ENCODE data around the gene MICAL3.
"Not testable (repeated sequence)": the region's sequence is repeated elsewhere in the genome, so short reads cannot be mapped to it uniquely, and the experiment has no call there.

Gene MICAL3

DNA sequence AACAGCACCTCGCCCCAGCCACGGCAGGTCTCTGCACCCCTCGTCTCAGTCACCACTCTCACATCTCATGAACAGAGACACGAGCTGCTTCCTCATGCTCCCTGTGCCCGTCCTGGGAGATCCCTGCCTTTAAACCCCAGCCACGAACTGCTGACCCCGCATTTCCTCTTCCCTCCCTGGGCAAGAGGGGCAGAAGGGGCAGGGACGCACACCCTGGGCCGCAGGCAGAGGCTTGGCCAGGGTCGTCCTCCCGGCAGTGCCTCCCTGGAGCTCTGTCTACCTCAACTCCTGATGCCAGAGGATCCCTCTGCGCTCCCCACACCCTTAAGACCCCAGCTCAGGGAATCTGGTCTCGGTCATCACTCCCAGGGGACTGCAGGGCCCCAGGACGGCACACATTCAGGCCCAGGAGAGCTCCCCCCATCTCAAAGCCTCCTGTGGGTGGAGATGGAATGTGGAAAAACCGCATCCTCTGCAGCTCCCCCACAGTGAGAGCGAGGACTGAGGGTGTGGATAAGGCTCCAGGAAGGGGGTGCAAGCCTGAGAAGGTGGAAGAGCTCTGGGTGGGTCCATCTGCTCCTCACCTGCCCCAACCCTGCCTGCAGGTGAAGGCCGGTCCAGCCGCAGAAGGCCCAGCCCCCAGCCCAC is 251.3 kb downstream of the MICAL3 start:
- no peak for DNase-seq

DNA sequence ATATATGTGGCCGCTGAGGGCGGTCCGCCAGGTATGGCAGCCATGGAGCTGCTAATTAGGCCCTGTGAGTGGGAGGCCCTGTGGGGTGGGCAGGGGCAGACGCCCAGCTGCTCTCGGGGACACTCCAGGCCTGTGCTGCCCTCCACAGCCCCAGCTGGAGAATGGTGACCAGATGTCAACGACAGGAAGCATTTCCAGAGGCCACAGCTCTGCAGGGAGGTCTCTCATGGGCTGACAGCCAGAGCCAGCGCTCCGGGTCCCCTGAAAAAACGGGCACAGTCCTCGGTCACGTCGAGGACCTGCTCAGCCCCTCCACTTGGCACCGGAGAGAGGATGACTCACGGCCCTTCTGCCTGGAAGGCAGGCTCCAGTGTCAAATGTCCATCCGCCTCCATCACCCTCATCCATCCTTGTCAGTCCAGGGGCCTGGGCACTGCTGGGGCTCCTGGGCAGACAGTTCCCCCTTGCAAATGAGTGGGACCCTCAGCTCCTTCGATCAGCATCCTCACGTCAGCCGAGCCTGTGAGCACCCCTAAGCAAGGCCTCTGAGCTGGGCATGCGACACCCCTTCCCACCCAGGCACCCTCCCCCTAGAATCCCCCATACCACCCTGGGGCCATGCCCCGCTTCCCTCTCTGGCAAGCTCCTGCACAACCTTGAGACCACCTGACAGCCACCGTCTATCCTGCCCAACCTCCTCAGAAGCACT is 252.0 kb downstream of the MICAL3 start:
- DNase-seq = no peak

DNA sequence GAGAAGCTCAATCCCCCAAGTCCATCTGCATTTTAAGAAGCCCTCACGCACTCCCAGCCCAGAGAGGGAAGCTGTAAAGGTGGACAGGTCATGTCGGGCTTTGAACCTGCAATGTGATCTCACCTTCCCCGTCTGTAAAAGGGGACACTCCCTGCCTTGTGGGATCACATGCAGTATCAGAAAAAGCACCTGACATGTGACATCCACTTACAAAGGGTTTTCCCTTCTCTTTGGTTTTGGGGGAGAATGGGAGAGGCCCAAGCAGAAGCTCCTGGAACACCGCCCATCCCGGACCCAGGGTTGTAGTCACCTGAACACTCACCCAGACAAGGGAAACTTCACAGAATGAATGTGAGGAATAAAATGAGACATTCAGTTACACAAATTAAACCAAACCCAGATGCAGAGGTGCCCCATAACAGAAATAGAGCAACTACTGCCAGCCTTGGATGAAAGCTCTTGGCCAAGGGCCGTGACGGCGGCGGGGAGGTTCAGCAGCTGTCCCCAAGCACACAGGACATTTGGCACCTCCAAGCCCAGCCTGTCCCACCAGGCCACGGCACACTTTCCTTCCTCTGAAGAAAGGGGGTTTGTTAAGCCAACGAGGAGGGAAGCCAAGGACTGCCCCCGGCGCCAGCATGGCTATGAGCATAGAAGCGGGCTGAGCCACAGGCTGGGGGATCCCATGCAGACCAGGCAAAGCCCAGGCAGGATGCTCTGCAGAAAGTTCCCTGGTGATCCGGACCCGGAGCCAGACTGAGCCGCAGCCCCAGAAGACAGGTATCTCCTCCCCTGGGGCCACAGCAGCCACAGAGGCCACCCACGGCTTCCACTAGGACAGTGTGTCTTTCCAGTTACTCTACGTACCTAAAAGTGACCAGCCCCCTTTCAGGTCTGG is 253.9 kb downstream of the MICAL3 start:
- no peak for DNase-seq

DNA sequence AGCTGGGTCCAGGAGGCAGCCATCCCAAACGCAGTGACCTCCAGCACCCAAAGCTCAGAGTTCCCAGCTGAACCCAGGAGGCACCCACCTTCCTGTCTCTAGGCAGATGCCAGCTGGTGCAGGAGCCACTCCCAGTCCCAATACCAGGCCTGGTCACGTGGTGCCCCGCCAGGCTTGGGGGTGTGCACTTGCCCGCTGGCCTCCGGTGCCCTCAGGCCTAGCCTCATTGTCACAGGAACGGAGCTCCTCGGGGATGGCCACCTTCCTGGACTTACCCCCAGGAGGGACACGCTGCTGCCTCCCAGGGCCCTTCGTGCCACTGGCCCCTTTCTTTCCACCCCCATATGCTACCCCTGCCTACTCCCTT is 254.7 kb downstream of the MICAL3 start:
- DNase-seq = no peak

DNA sequence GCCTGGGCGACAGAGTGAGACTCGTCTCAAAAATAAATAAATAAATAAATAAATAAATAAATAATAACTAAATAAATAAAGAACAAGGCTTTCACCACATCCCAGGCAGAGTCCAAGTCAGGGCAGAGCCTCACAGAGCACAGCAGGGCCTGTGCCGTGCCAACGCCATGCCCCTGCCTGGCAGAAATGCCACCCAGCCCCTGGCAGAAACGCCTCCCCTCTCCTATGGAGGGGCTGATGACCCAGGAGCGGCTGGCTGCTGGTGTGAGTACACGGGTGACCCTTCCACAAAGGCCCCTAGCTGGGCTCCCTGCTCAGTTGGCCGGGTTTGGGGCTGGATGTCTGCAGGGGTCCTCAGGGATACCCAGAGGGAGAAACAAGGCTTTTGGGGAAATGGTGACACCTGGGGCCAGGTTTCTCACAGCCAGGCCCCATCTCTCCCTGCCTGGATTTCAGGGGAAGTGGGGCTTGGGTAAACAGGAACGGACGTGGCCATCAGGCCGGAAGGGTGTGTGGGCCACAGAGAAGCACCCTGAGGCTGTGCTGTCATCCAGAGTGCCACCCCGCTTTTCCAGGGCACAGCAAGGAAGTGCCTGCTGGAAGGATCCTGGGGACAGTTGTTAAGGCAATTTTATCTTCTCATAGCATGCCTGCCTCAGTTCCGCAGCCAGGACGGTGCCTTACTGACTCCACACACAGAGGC is 255.2 kb downstream of the MICAL3 start:
- DNase-seq = no peak

DNA sequence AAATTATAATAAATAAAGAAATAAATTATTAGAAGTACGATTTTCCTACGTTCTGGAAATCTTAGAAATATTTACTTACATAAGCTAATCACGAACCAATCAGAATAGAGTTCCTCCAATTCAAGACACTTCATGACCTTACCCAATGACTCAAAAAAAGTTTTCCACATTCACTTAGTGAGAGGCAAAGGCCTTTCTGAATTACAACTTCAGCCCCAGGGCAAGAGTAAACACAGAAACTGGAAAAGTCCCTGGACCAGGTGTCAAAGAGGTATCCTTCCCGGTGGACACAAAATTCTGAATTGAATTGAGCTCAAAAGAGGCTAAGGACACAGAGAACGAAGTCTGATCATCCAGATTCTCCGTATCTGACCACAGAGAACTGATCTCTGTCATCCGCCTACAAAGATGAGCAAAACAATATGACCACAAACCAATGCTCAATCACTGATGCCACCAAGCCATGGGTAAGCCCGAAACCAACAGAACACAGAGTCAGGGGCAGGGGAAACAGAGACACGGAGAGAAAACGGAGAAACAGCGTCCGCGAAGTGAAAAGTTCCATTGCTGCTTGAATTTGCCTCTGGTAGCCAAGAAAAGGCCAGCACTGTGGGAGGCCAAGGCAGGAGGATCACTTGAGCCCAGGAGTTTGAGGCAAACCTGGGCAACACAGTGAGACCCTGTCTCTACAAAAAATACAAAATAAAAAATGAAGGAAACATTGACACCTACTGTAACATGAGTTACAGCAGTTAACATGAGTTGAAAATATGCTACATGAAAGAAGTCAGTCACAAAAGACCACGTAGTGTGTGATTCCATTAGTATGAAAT is 256.9 kb downstream of the MICAL3 start:
- DNase-seq = peak; percentile 32 to 46

DNA sequence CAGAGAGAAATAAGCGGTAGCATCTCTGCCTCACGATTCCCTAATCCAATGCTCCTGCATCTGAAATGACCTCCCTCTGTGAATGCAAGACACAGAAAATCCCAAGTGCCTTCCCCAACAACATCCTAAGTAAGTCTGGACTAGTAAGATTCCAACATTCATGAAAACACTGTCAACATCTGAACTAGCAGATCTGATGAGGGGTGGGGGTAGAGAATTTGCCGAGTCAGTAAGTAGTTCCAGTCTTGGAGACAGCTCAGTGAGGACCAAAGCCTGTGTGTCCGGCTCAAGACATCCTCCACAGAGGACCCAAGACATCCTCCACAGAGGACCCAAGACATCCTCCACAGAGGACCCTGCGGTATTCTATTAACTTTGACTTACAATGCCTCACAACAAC is 259.5 kb downstream of the MICAL3 start:
- not testable (repeated sequence) for DNase-seq

DNA sequence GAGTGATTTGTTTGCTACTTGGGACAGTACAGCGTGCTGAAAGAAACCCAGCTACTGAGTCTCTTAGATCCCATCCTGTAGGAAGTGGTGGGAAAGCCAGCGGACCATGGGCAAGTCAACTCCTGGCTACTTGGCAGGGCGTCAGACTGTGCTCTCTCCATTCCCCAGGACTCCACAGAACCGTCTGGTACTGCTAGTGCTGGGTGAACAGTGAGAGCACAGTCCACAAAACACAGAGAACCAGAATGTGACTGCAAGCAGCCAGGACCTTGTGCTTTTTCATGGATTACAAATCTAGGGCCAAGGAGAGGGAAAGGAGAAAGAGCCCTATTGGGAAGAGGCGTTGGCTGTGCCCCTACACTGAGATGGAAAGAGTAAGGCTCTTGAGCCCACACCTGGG is 260.3 kb downstream of the MICAL3 start:
- no peak for DNase-seq

DNA sequence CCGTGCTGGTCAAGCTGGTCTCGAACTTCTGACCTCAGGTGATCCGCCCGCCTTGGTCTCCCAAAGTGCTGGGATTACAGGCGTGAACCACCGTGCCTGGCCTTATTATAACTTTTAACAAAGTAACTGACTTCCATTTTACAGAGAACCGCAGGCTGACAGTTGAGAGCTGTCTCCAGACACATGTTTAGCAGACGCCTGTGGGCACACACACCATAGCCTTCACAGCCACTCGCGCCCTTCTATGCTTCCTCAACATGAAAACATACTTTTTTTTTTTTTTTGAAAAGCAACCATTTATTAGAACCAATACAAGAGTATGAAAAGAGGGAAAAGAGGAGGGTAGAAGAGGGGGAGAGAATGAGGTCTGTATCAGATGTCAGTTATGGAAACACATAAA is 260.9 kb downstream of the MICAL3 start:
- not testable (repeated sequence) for DNase-seq

DNA sequence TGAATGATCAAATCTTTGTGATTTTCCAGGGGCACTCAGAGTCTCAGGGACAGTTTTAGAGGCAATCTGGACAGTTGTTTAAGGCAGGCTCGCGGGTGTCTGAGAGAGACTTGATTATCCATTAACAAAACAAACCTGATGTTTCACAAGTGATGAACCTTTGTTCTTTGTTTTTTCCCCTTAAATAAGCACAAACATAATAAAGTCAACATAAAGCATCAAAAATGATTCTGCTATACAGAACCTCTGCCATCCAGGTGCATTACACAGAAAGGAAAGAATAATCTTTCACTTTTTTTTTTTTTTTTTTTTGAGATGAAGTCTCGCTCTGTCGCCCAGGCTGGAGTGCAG is 263.2 kb downstream of the MICAL3 start:
- DNase-seq = no peak

DNA sequence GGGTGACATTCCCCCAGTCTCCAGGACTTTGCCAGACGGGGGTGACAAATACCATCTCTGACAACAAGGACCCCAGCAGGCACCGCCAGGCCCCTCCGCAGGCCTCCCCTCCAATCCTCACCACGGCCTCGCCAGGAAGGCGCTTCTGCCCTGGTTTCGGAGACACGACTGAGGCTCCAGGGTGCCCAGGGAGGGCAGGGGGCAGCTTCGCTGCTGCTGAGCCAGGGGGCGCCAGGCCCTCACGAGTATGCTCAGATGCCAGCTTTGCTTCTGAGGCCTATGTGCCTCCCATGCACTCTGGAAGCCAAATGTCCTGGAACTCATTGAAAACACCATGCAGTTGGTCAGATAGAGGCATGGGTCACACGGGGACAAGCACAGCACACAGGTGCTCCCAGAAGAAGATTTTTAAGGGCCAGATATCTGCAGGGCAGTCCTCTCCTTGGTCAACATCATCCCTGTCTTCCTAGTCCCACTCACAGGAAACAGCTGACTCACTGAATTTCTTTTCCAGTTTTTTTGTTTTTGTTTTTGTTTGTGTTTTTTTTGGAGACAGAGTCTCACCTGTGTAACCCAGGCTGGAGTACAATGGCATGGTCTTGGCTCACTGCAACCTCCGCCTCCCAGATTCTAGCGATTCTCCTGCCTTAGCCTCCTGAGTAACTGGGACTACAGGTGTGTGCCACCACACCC is 270.0 kb downstream of the MICAL3 start:
- no peak for DNase-seq

DNA sequence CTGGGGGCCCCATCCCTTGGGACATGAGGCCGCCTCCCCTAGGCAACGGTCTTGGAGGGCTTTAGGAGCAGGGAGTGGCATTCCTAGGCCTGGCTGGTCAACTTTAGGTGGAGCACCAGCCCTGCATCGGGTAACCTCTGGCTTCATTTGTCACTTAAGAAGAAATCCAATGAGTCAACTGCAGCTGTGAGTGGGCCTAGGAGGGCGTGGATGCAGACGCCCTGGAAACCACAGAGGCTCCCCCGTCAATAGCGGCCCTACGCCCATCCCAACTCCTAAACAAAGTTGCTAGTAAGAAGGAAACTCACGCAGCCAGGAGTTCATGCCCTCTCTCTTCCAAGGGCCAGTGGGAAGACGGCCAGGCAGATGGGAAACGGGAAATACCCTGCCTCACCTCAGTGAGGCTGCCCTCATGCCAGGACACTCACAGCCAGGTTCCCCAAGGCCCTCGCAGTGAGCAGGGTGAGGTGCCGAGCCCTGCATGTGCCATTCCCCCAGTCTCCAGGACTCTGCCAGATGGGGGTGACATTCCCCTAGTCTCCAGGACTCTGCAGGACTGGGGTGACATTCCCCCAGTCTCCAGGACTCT is 270.9 kb downstream of the MICAL3 start:
- no peak for DNase-seq

DNA sequence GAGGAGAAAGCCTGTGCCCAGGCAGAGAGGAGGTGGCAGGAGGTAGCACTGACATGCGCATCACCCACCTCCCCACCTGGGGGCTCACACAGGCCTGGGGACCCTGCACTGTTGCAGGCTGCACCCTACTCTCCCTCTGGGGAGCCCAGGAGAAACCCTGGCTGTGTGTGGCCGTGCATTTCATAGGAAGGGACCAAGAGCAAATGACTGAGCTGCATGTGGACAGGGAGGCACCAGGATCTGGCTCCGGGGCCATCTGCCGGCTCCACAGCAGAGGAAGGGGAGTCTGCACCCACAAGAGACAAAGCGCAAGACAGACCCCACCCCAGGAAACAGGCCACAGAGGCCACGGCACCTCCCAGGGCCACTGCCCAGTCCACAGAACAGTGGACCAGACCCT is 272.8 kb downstream of the MICAL3 start:
- no peak for DNase-seq

DNA sequence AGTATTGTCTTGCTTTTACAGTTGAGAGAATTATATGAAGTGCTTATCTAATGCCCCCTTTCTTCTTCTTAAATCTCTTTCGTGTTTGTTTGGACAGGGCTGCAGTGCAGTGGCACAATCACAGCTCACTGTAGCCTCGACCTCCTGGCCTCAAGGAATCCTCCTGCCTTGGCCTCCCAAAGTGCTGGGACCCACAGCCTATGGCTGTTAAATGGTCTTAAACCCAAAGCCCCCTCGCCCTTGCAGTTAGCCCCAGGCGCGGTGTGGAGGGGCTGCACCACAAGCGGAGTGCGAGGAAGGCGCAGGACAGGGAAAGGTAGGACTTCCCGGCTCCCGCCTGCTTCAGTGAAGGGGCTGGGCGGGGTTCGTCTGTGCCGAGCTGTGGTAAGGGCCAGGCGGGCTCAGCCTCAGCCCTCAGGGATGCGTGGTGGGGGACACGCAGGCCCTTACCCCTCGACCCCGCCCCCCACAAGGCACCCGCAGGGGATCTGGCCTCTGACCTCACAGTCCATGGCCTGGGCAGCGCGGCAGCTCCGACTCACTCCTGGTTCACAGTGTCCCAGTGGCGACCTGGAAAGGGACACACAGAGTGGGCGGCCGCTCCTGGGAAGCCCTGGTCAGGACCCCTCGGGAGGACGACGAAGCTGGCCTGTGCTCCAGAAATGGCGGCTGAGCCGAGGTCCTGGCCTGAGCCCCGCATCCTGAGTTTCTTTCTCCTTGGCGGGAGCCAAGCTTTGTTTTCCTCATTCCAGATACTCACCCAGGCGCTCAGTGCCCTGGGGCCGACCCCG is 274.6 kb downstream of the MICAL3 start:
- no peak for DNase-seq

DNA sequence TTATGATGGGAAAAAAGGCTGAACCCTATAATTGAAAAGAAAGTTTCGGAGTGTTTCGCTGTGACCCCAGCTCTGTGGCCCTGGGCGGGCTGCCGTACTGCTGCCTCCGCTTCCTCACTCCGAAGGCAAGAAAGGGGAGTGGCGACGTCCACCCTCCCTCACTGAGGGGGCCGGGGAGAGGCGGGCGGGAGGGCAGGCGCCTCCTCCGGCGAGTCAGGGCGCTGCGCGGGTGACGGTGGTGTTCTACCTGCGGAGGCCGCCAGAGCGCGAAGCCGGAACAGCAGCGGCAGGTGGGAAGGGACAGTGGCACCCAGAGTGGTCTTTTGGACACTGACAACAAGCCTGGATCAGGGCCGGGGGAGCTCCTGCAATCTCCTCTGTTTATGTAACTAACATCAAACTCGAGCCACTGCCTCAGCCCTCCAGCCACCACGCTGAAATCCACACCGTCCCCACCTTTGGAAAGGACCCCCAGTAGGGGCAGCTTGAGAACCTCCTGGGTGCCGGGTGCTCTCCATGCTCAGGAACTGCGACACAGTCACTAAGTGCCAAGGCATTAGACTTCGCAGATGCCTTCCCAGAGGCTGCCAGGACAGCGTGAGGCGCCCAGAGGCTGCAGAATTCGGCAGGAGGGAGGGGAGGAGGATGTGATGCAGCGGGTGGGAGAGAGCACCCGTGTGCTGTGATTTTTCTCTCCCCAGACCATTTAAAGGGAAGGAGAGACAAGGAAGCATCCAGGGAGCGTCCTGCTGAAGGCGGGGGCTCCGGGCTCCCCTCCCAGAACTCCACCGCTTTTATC is 275.6 kb downstream of the MICAL3 start:
- DNase-seq = no peak

DNA sequence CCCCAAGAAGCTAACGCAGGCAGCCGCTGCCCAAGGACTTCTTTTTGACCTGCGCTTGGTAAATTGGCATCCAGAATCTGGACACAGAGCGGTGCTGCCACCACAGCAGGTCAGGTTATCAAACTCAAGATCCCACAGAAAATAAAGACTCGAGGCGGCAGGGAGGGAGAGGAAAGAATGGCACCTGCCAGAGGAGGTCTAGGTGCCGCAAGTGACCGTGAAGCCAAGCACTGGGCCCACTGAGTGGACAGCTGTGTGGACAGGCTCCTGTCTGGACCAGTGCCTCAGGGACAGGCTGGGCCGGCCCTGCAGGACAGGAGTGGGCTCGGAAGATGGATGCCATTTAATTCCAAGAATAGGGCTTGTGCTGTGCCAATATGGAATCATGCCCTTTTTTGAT is 277.4 kb downstream of the MICAL3 start:
- no peak for DNase-seq

DNA sequence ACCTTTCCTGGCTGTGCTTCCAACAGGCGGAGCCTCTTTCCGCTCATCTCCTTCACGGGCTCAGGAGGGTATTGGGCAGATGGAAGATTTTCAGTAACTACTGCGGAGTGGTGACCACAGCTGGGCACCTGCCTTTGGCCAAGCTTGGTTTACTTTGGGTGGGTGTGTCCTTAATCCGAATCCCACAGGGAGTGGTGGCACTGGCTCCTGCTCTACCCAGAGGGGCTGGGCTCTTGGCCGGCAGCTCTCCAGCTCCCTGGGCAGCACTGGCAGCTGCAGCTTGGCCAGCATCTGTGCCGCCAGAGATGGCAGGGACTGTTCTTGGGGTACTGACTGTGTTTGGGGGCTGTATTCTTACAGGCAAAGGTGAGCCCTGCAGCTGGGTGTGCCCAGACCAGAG is 279.9 kb downstream of the MICAL3 start:
- no peak for DNase-seq

DNA sequence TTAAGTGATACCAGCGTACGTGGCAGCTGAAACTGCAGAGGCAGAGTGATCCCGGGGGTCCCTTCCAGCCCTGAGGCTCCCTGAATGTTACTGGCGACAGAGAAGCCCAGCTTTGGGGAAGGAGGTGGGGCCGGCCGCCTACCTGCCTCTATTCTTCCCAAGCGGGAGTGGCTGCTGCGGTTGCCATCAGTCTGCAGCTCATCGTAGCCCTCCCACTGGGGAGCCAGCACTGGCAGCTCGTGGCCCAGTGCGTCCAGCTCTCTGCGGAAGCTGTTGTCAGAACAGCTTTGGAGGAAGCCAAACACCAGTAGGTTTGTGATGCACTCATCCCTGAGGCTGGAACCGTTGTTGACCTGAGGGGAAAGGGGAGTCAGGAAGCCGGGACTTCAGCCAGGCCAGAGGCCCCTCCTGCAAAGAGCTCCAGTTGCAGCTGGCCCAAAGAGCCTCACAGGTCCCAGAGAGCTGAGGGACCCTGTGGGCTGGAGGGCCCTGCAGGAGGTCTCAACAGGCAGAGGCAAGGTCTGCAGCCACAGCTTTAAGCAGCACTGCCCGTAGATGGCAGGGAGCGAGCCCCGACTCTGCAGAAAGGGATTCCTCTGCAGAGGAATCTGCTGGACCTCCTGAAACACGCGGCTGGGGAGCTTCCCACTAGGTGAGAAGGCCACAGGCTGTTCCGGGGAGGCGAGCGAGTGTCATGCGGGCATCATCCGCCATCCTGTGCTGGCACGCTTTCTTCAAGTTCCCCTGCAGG is 280.5 kb downstream of the MICAL3 start:
- DNase-seq = no peak

DNA sequence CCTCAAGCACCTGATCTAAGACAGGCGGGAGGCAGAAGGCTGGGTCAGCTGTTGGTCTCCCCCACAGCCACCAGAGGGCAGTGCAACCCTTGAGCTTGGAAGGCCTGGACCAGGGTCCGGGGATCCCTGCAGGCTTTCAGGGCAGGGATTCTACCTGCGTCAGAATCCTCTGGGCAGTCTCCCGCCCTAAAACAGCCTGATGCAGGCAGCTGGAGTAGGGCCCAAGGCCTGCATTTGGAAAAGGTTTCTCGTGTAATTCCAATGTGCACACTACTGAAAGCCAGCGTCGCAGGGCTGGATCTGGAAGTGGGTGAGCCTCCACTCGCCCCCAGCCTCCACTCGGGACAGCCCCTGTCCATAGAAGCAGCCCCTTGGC is 281.8 kb downstream of the MICAL3 start:
- peak; percentile 65 to 70 for DNase-seq
